Keratinocyte (primary cell): Measurements from ENCODE around the gene LCN2. TPM values are rescaled to one million over a fixed set of nuclear protein-coding genes. Genes with fewer than 3 reads are reported as not detected.

Experiments
- DNase-seq: peaks from one replicate; pipeline ENCODE4 v3.0.0-alpha.2; 2011; ENCODE audit warnings: low read depth, missing footprints, low spot score
- FAIRE-seq: peaks from 2 replicates; lab custom pipeline; 2011; peaks lifted over from hg19 to GRCh38; lab: Jason Lieb, UNC
- H2AFZ ChIP-seq: 2 replicates; pipeline ENCODE4 v1.6.0; 2012; ENCODE audit warnings: low read length, control low read depth, inconsistent platforms; ENCODE audit not compliant: control insufficient read depth
- H3K27ac ChIP-seq: 2 replicates; pipeline ENCODE4 v1.5.1; 2011; ENCODE audit warnings: low read length; ENCODE audit not compliant: control insufficient read depth, insufficient read depth
- H3K27me3 ChIP-seq: 3 replicates; pipeline ENCODE4 v1.6.0; 2011; ENCODE audit warnings: low read length; ENCODE audit not compliant: control insufficient read depth, insufficient read depth; ENCODE audit errors: extremely low read depth
- H3K36me3 ChIP-seq, 2 experiments: 2 replicates in 1 of 2; 3 replicates in 1 of 2; pipeline ENCODE4 v1.5.1; 2011; ENCODE audit warnings: low read length in 2 of 2, mild to moderate bottlenecking in 1 of 2; ENCODE audit not compliant: control insufficient read depth in 2 of 2, insufficient read depth in 2 of 2; ENCODE audit errors: extremely low read depth in 1 of 2
- H3K4me1 ChIP-seq: 3 replicates; pipeline ENCODE4 v1.5.1; 2011; ENCODE audit warnings: low read length; ENCODE audit not compliant: control insufficient read depth, insufficient read depth; ENCODE audit errors: extremely low read depth
- H3K4me2 ChIP-seq: 3 replicates; pipeline ENCODE4 v1.6.0; 2011; ENCODE audit warnings: low read depth, low read length; ENCODE audit not compliant: control insufficient read depth, insufficient read depth; ENCODE audit errors: extremely low read depth
- H3K4me3 ChIP-seq, 3 experiments: fragments of 200-600 bp in 1 of 3; sonication (generic) in 1 of 3; 2 replicates in 2 of 3; 3 replicates in 1 of 3; pipeline ENCODE4 v1.5.1; 2011 to 2016; ENCODE audit warnings: low read length in 3 of 3, mild to moderate bottlenecking in 3 of 3, control low read depth in 2 of 3, inconsistent platforms in 1 of 3, low read depth in 1 of 3, mixed read lengths in 1 of 3, mixed run types in 1 of 3, moderate library complexity in 1 of 3; ENCODE audit not compliant: control insufficient read depth in 2 of 3, insufficient read depth in 2 of 3; ENCODE audit errors: extremely low read depth in 1 of 3
- H3K79me2 ChIP-seq: 2 replicates; pipeline ENCODE4 v1.6.0; 2012; ENCODE audit warnings: low read length; ENCODE audit not compliant: control insufficient read depth, insufficient read depth
- H3K9ac ChIP-seq: 3 replicates; pipeline ENCODE4 v1.6.0; 2011; ENCODE audit warnings: low read length; ENCODE audit not compliant: control insufficient read depth, insufficient read depth; ENCODE audit errors: extremely low read depth
- H3K9me1 ChIP-seq: 3 replicates; pipeline ENCODE4 v1.6.0; 2011; ENCODE audit warnings: low read length; ENCODE audit not compliant: control insufficient read depth, insufficient read depth; ENCODE audit errors: extremely low read depth
- H3K9me3 ChIP-seq: 2 replicates; pipeline ENCODE4 v1.5.1; 2012; ENCODE audit warnings: low read depth, low read length; ENCODE audit not compliant: control insufficient read depth
- H4K20me1 ChIP-seq: 3 replicates; pipeline ENCODE4 v1.6.0; 2011; ENCODE audit warnings: low read length; ENCODE audit not compliant: control insufficient read depth, insufficient read depth; ENCODE audit errors: extremely low read depth
- CTCF ChIP-seq, 3 experiments: IDR thresholded peaks in 1 of 3; conservative IDR thresholded peaks in 1 of 3; optimal IDR thresholded peaks in 1 of 3; 2 replicates in 2 of 3; 3 replicates in 1 of 3; pipeline versions ENCODE3 to v1.5.1; 2011; ENCODE audit warnings: low read length in 3 of 3, mild to moderate bottlenecking in 3 of 3, moderate library complexity in 2 of 3, control low read depth in 1 of 3, inconsistent platforms in 1 of 3; ENCODE audit not compliant: insufficient read depth in 2 of 3; ENCODE audit errors: extremely low read depth in 1 of 3
- EZH2 ChIP-seq: IDR thresholded peaks from one replicate; pipeline ENCODE4 v1.6.1; 2012; ENCODE audit warnings: inconsistent platforms, mild to moderate bottlenecking, low read length, moderate library complexity
- dilution Hi-C: fragments of 300-500 bp; cut with MboI; formaldehyde crosslinking; loops from one replicate; pipeline ENCODE4 v1.7.0; 2020; ENCODE audit warnings: low sequenced_read_pairs; ENCODE audit not compliant: extremely low pct_ligation_motif_present
- polyA plus RNA-seq, 5 experiments: library from polyadenylated mRNA; depleted of rRNA in 3 of 5; stranded (reverse) in 3 of 5; stranded (forward) in 1 of 5; unstranded in 1 of 5; fragments of >200 nt; gene quantifications; 1 replicate in 1 of 5; 2 replicates in 3 of 5; 3 replicates in 1 of 5; pipeline versions ENCODE4 v1.2.1 to v1.2.3, GENCODE V29; 2011 to 2012; ENCODE audit warnings: missing spikeins in 2 of 5, low read depth in 1 of 5, low replicate concordance in 1 of 5

Gene LCN2
- polyA plus RNA-seq, 1 donor (not counting 4 experiments of a cell fraction or from before 2014, with no cell fraction given): 28.9 TPM

DNA sequence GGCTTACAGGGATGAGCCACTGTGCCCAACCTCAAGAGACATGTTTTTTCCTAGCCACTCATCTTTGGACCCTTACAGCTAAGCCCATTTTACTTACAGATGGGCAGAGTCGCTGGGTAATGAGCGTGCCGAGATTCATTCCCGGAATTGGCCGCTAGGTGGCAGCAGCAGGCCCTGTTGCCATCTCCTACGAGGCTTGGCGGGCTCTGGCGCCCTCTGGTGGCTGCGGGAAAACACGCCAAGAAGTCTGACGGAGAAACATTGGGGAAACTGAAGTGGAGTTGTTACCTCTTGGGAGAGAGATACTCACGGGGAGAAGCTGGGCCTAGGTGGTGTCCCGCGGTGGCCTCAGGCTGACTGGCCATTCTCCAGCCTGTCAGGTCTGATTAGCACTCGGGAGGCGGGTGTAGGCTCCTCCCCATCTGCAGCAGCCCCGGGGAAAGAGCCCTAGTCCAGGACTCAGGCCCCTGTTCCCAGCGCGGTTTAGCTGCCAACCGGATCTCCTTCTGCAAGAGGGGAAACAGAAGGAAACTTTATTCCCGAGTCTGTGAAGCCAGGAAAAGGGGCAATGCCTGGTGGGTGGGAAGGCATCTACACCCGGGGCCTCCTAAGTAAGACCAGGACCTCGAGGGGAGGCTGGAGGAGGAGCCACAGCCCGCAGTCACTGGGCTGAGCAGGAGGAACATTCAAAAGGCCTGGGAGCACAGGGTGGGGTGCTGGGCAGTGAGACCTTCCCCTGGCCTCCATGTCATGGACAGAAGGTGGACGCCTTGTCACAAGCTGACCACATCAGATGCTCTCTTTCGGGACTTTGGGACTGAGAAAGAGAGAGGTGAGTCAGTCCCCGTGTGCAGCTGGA lies 31.4 kb upstream of the LCN2 start:
- peak; percentile 70 for FAIRE-seq
- peaks cover 11 to 20% of the 10 kb centered on the region in 2 experiments for H3K36me3 ChIP-seq
- no peak overlapping the region for H3K9ac ChIP-seq
- dilution Hi-C loops: no loop called here
- no peaks in the 10 kb centered on the region for H3K9me1 ChIP-seq
- no peak overlapping the region for H3K4me2 ChIP-seq
- H3K9me3 ChIP-seq: no peaks in the 10 kb centered on the region
- no peaks in the 10 kb centered on the region for H3K27me3 ChIP-seq
- H3K27ac ChIP-seq: no peak overlapping the region
- H3K79me2 ChIP-seq: no peaks in the 10 kb centered on the region
- H3K4me1 ChIP-seq: peaks cover 6% of the 10 kb centered on the region
- no peak for DNase-seq
- no peak overlapping the region for H2AFZ ChIP-seq
- no peak overlapping the region for H3K4me3 ChIP-seq
- no peaks in the 10 kb centered on the region for H4K20me1 ChIP-seq
- TF ChIP-seq CTCF (optimal IDR thresholded peaks at IDR 0.05 in 1 of 3, IDR thresholded peaks at IDR 0.05 in 1 of 3, conservative IDR thresholded peaks at IDR 0.05 in 1 of 3; ENCODE audit: extremely low read depth in 1 of 3, insufficient read depth in 2 of 3, low read length in 3 of 3) (peak; percentile 100), EZH2 (no peak)

- Histone ChIP-seq H3K9me3 (no peaks in the 10 kb centered on the region), H3K27me3 (no peaks in the 10 kb centered on the region), H3K4me3 (no peak overlapping the region), H3K9me1 (no peaks in the 10 kb centered on the region), H3K4me2 (no peak overlapping the region), H4K20me1 (no peaks in the 10 kb centered on the region), H3K79me2 (no peaks in the 10 kb centered on the region), H3K4me1 (peaks cover 6% of the 10 kb centered on the region), H3K9ac (no peak overlapping the region), H2AFZ (no peak overlapping the region), H3K36me3 (peaks cover 13 to 22% of the 10 kb centered on the region in 2 experiments), H3K27ac (no peak overlapping the region)
- DNase-seq (no peak), FAIRE-seq (no peak)
- dilution Hi-C loops: no loop called here
- TF ChIP-seq CTCF (optimal IDR thresholded peaks at IDR 0.05 in 1 of 3, IDR thresholded peaks at IDR 0.05 in 1 of 3, conservative IDR thresholded peaks at IDR 0.05 in 1 of 3; ENCODE audit: extremely low read depth in 1 of 3, insufficient read depth in 2 of 3, low read length in 3 of 3) (no peak), EZH2 (no peak)
These were observed 30.8 kb upstream of the LCN2 start for GRCh38 chr9:128118472-128118857.
